Islet precursor cell (in vitro differentiated cells): ENCODE results near the gene DNAJC27.

Experiments
- DNase-seq: peaks from one replicate; pipeline ENCODE4 v3.0.0-alpha.2; 2018

DNAJC27 gene

GRCh38 chr2:24899361-24899910 is 72.3 kb downstream of the DNAJC27 start:
- no peak for DNase-seq

- no peak for DNase-seq
Observed at GRCh38 chr2:24898122-24899109, 73.3 kb downstream of the DNAJC27 start.

GRCh38 chr2:24894750-24895149 is 77.0 kb downstream of the DNAJC27 start:
- DNase-seq = no peak

GRCh38 chr2:24893934-24894333 is 77.8 kb downstream of the DNAJC27 start:
- DNase-seq = no peak
